Adrenal gland (tissue), 12 donors: Measurements from ENCODE around the gene NCK1. TPM values are rescaled to one million over a fixed set of nuclear protein-coding genes. Genes with fewer than 3 reads are reported as not detected.

Experiments used
- DNase-seq, 7 donors: peaks; one replicate each; pipeline ENCODE4 v3.0.0-alpha.2; 2019 to 2020
- H3K27ac ChIP-seq, 5 donors: fragments of 200-600 bp; sonication (generic) in 4 of 5; 1 replicate in 3 of 5; 2 replicates in 2 of 5; pipeline versions ENCODE4 v1.5.1 to v1.8.0; 2016 to 2020; ENCODE audit warnings: mild to moderate bottlenecking in 1 of 5
- H3K27me3 ChIP-seq: fragments of 200-600 bp; 2 replicates; pipeline ENCODE4 v1.8.0; 2021
- H3K36me3 ChIP-seq, 2 donors: fragments of 200-600 bp; replicated peaks in 1 of 2; 1 replicate in 1 of 2; 2 replicates in 1 of 2; pipeline versions ENCODE4 v1.5.1 to v1.8.0; 2018 to 2022
- H3K4me1 ChIP-seq, 2 donors: fragments of 200-600 bp; replicated peaks in 1 of 2; 1 replicate in 1 of 2; 2 replicates in 1 of 2; pipeline versions ENCODE4 v1.5.1 to v1.8.0; 2018 to 2021
- H3K4me3 ChIP-seq, 4 donors: fragments of 200-600 bp; sonication (generic) in 3 of 4; one replicate each; pipeline ENCODE4 v1.5.1; 2016 to 2018
- H3K9me3 ChIP-seq, 3 donors: fragments of 200-600 bp; sonication (generic) in 1 of 3; replicated peaks in 1 of 3; 1 replicate in 2 of 3; 2 replicates in 1 of 3; pipeline versions ENCODE4 v1.5.1 to v1.8.0; 2016 to 2021
- CTCF ChIP-seq, 6 experiments: fragments of 450-650 bp in 4 of 6; fragments of 200-600 bp in 2 of 6; sonication (generic) in 1 of 6; IDR thresholded peaks; 1 replicate in 5 of 6; 2 replicates in 1 of 6; pipeline versions ENCODE4 v1.5.1 to v1.8.0; 2016 to 2021; ENCODE audit warnings: antibody characterized with exemption in 6 of 6, mild to moderate bottlenecking in 2 of 6, moderate library complexity in 1 of 6
- POLR2A ChIP-seq, 2 donors: fragments of 450-650 bp; IDR thresholded peaks; one replicate each; pipeline ENCODE4 v1.6.1; 2017; ENCODE audit warnings: antibody characterized with exemption in 2 of 2, mild to moderate bottlenecking in 2 of 2, moderate library complexity in 1 of 2
- WGBS, 4 donors: extraction: QIAGEN DNeasy Blood & Tissue Kit in 2 of 4; methylation state at CpG; one replicate each; pipeline versions ENCODE4 v1.1.5 to v1.1.7; 2013 to 2017; 5-methylcytosine and 5-hydroxymethylcytosine counted together
- intact Hi-C, 2 donors: fragments of 100-400 bp; cut with DNase I; formaldehyde crosslinking; loops; one replicate each; pipeline versions ENCODE4 v1.14.1 to v1.15.0; 2022 to 2023
- polyA plus RNA-seq, 3 donors: library from polyadenylated mRNA; stranded (reverse); fragments of 200-250 nt in 2 of 3; fragments of 350-450 nt in 1 of 3; fragmentation: Illumina TruSeq in 1 of 3; extraction: RNeasy Lipid Tissue Mini Kit (QIAGEN cat#74804) in 1 of 3; gene quantifications; one replicate each; pipeline ENCODE4 v1.2.3, GENCODE V29; 2013 to 2014
- total RNA-seq, 9 donors: library from RNA; depleted of rRNA in 4 of 9; stranded (reverse); fragments of >200 nt in 4 of 9; fragments of 120-200 nt in 1 of 9; fragmentation: NEBNext Ultra II Directional in 1 of 9; extraction: Animal tissue kit (Norgen Biotek cat#: 25700) in 1 of 9; gene quantifications; one replicate each; pipeline versions ENCODE4 v1.1.0 to v1.2.4, GENCODE V29; 2013 to 2023
- donor health status: healthy with polysubstance abuse.
- donor health status: Bipolar disorder and iron deficiency.
- donor health status: DM: yes; HTN: yes; CAD: no.
- donor health status: DM: no; HTN: no; CAD: no.
- donor health status: DM: no; HTN: no; CAD: no.
- donor health status: DM: yes; HTN: yes; CAD: no.

The NCK1 gene
- total and polyA plus RNA-seq, 12 donors = 6.0 to 59.2 (median 36.3) TPM

GRCh38 chr3:136903899-136904298, 41.9 kb downstream of the NCK1 start:
- WGBS, 4 donors = 0 to 2% (median 0%) methylated on average over 1 of the region's 1 CpG

DNA sequence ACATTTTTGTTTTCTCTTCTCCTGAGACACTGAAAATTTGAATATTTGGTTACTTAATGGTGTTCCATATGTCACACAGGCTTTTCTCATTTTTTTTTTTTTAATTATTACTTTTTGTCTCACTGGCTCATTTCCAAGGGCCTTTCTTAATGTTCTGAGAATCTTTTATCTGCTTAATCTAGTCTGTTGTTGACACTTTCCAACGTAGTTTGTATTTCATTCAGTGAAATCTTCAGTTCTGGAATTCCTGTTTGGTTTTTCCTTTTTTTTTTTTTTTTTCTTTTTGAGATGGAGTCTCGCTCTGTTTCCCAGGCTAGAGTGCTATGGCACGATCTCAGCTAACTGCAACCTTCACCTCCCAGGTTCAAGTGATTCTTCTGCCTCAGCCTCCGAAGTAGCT, 42.7 kb downstream of the NCK1 start:
- TF ChIP-seq CTCF (IDR thresholded peaks at IDR 0.05) (no peak), POLR2A (IDR thresholded peaks at IDR 0.05) (no peak)
- no peak for DNase-seq
- H3K27me3 ChIP-seq = no peaks in the 10 kb centered on the region
- WGBS, 4 donors = 72 to 75% (median 73%) methylated on average over 4 of the region's 4 CpGs
- H3K9me3 ChIP-seq = peaks cover 0 to 17% (median 10%) of the 10 kb centered on the region in 3 donors
- no peaks in the 10 kb centered on the region for H3K36me3 ChIP-seq
- H3K27ac ChIP-seq = no peak overlapping the region
- H3K4me1 ChIP-seq = peaks cover 0 to 16% of the 10 kb centered on the region in 2 donors
- intact Hi-C loops = no loop called here
- H3K4me3 ChIP-seq = no peak overlapping the region

More at GRCh38 chr3:136903899-136904298, 41.9 kb downstream of the NCK1 start:
- H3K9me3 ChIP-seq = peaks cover 0 to 17% (median 10%) of the 10 kb centered on the region in 3 donors
- intact Hi-C loops = no loop called here
- H3K27me3 ChIP-seq = no peaks in the 10 kb centered on the region
- H3K36me3 ChIP-seq = no peaks in the 10 kb centered on the region
- no peak for DNase-seq
- TF ChIP-seq CTCF (IDR thresholded peaks at IDR 0.05) = no peak
- no peak for TF ChIP-seq POLR2A (IDR thresholded peaks at IDR 0.05)
- no peak overlapping the region for H3K27ac ChIP-seq
- peaks cover 0 to 18% of the 10 kb centered on the region in 2 donors for H3K4me1 ChIP-seq
- no peak overlapping the region for H3K4me3 ChIP-seq

GRCh38 chr3:136905549-136905948, 43.5 kb downstream of the NCK1 start:
- no peak for TF ChIP-seq CTCF (IDR thresholded peaks at IDR 0.05)
- TF ChIP-seq POLR2A (IDR thresholded peaks at IDR 0.05) = no peak
- WGBS, 4 donors = 100% methylated on average over 1 of the region's 1 CpG
- Histone ChIP-seq H3K27ac (no peak overlapping the region), H3K36me3 (no peaks in the 10 kb centered on the region), H3K9me3 (peaks cover 0 to 17% (median 10%) of the 10 kb centered on the region in 3 donors), H3K4me3 (no peak overlapping the region), H3K4me1 (peaks cover 0 to 19% of the 10 kb centered on the region in 2 donors), H3K27me3 (no peaks in the 10 kb centered on the region)
- DNase-seq = no peak
- intact Hi-C loops = no loop called here

- Histone ChIP-seq H3K4me1 (peaks cover 0 to 18% of the 10 kb centered on the region in 2 donors), H3K36me3 (no peaks in the 10 kb centered on the region), H3K4me3 (no peak overlapping the region), H3K27ac (no peak overlapping the region), H3K27me3 (no peaks in the 10 kb centered on the region), H3K9me3 (peaks cover 0 to 17% (median 10%) of the 10 kb centered on the region in 3 donors)
- WGBS, 4 donors = 50 to 76% (median 70%) methylated on average over 2 to 5 of the region's 5 CpGs
- no peak for DNase-seq
- intact Hi-C loops = no loop called here
- TF ChIP-seq POLR2A (IDR thresholded peaks at IDR 0.05) (no peak), CTCF (IDR thresholded peaks at IDR 0.05) (no peak)
Observed at GRCh38 chr3:136906725-136907124, 44.7 kb downstream of the NCK1 start.
